ENCODE data around the gene IQGAP1. TPM values are rescaled to one million over a fixed set of nuclear protein-coding genes. Genes with fewer than 3 reads are reported as not detected.
"Not testable (repeated sequence)": the region's sequence is repeated elsewhere in the genome, so short reads cannot be mapped to it uniquely, and the experiment has no call there.

Gene IQGAP1
- total RNA-seq, 4 donors from 2014 or later = 162 to 334 (median 168) TPM

GRCh38 chr15:90405055-90405607, 17.1 kb downstream of the IQGAP1 start:
- Histone ChIP-seq H3K36me3 (no peaks in the 10 kb centered on the region), H3K4me3 (no peak overlapping the region), H3K4me1 (peaks cover 0 to 53% (median 14%) of the 10 kb centered on the region in 4 donors), H3K27me3 (no peaks in the 10 kb centered on the region), H3K9me3 (no peaks in the 10 kb centered on the region), H3K27ac (peak overlapping the region in 1 of 4 donors; percentile 16)
- TF ChIP-seq, protein P1, sequence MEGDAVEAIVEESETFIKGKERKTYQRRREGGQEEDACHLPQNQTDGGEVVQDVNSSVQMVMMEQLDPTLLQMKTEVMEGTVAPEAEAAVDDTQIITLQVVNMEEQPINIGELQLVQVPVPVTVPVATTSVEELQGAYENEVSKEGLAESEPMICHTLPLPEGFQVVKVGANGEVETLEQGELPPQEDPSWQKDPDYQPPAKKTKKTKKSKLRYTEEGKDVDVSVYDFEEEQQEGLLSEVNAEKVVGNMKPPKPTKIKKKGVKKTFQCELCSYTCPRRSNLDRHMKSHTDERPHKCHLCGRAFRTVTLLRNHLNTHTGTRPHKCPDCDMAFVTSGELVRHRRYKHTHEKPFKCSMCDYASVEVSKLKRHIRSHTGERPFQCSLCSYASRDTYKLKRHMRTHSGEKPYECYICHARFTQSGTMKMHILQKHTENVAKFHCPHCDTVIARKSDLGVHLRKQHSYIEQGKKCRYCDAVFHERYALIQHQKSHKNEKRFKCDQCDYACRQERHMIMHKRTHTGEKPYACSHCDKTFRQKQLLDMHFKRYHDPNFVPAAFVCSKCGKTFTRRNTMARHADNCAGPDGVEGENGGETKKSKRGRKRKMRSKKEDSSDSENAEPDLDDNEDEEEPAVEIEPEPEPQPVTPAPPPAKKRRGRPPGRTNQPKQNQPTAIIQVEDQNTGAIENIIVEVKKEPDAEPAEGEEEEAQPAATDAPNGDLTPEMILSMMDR (IDR thresholded peaks at IDR 0.05) = no peak
- DNase-seq = no peak

DNA sequence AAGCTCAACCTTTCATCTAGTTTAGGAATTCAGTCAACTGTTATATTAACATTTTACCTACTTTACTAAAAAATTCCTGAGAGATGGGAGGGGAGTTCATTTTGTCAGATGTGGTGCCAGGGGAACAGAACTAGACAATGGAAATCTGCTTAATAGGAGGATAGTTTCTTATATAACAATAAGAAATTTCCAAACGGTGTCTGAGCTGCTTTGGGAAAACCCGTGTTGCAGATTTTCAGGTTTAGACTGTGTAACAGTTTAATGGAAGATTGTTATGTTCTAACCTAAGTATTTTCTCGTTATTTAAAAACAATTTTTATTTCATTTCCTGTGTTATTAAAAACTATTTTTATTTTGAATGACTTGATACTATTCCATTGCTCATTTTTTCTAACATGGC, 19.3 kb downstream of the IQGAP1 start:
- Histone ChIP-seq H3K36me3 (no peaks in the 10 kb centered on the region), H3K4me1 (peaks cover 0 to 39% (median 6%) of the 10 kb centered on the region in 4 donors), H3K27me3 (no peaks in the 10 kb centered on the region), H3K27ac (peak overlapping the region in 2 of 4 donors; percentile 19 to 60), H3K4me3 (no peak overlapping the region), H3K9me3 (no peaks in the 10 kb centered on the region)
- no peak for TF ChIP-seq POLR2A (IDR thresholded peaks at IDR 0.05)
- TF ChIP-seq, protein P1 (IDR thresholded peaks at IDR 0.05) = no peak
- no peak for DNase-seq

GRCh38 chr15:90407871-90408317, 19.9 kb downstream of the IQGAP1 start:
- no peaks in the 10 kb centered on the region for H3K9me3 ChIP-seq
- peaks cover 0 to 39% (median 8%) of the 10 kb centered on the region in 4 donors for H3K4me1 ChIP-seq
- H3K27me3 ChIP-seq = no peaks in the 10 kb centered on the region
- no peak for DNase-seq
- H3K4me3 ChIP-seq = no peak overlapping the region
- no peak for TF ChIP-seq POLR2A (IDR thresholded peaks at IDR 0.05)
- TF ChIP-seq, protein P1 (IDR thresholded peaks at IDR 0.05) = no peak
- H3K36me3 ChIP-seq = no peaks in the 10 kb centered on the region
- H3K27ac ChIP-seq = peak overlapping the region in 3 of 4 donors; percentile 19 to 60 (median 51)

DNA sequence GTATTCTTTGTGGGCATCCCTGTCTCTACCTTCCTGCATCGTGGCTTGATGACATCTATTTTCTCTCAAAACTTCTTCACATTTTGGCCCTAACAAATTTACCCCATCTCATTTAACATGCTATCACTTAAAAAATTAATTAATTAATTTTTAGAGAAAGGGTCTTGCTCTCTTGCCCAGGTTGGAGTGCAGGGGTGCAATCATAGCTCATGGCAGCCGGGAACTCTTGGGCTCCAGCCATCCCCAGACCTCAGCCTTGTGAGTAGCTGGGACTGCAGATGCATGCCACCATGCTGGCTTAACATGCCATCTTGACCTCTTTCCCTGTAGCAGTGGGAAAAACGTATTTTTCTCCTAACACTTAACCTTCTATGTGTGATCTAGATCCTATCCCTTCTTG, 20.6 kb downstream of the IQGAP1 start:
- H3K27ac ChIP-seq = peak overlapping the region in 1 of 4 donors; percentile 60

GRCh38 chr15:90409587-90409986, 21.5 kb downstream of the IQGAP1 start:
- not testable (repeated sequence) for H3K27ac ChIP-seq, H3K4me3 ChIP-seq, H3K36me3 ChIP-seq, H3K27me3 ChIP-seq, DNase-seq, H3K9me3 ChIP-seq
- peaks cover 0 to 54% (median 13%) of the 10 kb centered on the region in 4 donors for H3K4me1 ChIP-seq

More for the DNA sequence above, 20.6 kb downstream of the IQGAP1 start:
- Histone ChIP-seq H3K4me3 (no peak overlapping the region), H3K27me3 (no peaks in the 10 kb centered on the region), H3K36me3 (no peaks in the 10 kb centered on the region), H3K9me3 (no peaks in the 10 kb centered on the region), H3K4me1 (peaks cover 0 to 44% (median 11%) of the 10 kb centered on the region in 4 donors)
- no peak for DNase-seq
- TF ChIP-seq, protein P1 (IDR thresholded peaks at IDR 0.05) = no peak
- no peak for TF ChIP-seq POLR2A (IDR thresholded peaks at IDR 0.05)

DNA sequence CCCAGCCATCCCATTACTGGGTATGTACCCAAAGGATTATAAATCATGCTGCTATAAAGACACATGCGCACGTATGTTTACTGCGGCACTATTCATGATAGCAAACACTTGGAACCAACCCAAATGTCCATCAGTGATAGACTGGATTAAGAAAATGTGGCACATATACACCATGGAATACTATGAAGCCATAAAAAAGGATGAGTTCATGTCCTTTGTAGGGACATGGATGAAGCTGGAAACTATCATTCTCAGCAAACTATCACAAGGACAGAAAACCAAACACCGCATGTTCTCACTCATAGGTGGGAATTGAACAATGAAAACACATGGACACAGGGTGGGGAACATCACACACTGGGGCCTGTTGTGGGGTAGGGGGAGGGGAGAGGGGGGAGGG, 22.3 kb downstream of the IQGAP1 start:
- not testable (repeated sequence) for DNase-seq, H3K4me3 ChIP-seq
- peaks cover 0 to 57% (median 13%) of the 10 kb centered on the region in 4 donors for H3K4me1 ChIP-seq

GRCh38 chr15:90411176-90411575, 23.1 kb downstream of the IQGAP1 start:
- peak overlapping the region in 1 of 4 donors; percentile 4 for H3K27ac ChIP-seq
- H3K36me3 ChIP-seq = no peaks in the 10 kb centered on the region
- TF ChIP-seq POLR2A (IDR thresholded peaks at IDR 0.05) = no peak
- TF ChIP-seq, protein P1 (IDR thresholded peaks at IDR 0.05) = no peak
- no peak for DNase-seq
- peaks cover 0 to 55% (median 13%) of the 10 kb centered on the region in 4 donors for H3K4me1 ChIP-seq
- no peaks in the 10 kb centered on the region for H3K9me3 ChIP-seq
- no peaks in the 10 kb centered on the region for H3K27me3 ChIP-seq
- no peak overlapping the region for H3K4me3 ChIP-seq

More for the DNA sequence above, 22.3 kb downstream of the IQGAP1 start:
- H3K9me3 ChIP-seq, H3K27me3 ChIP-seq, H3K27ac ChIP-seq, H3K36me3 ChIP-seq: not testable (repeated sequence)

Data from Peyer's patch (tissue), 4 donors.